Endothelial cell of umbilical vein (primary cell): ENCODE measurements around the gene BPGM. TPM values are rescaled to one million over a fixed set of nuclear protein-coding genes. Genes with fewer than 3 reads are reported as not detected.

ENCODE experiments used
- BruUV-seq: library from RNA; stranded (reverse); fragments of 400-500 nt; replicated peaks from 2 replicates; lab custom pipeline; 2021; lab: Mats Ljungman, UMichigan
- CTCF ChIA-PET: fragments of 300-600, 350-600 bp; sonication (Branson Sonifier 250); formaldehyde crosslinking; loops from one replicate; lab custom pipeline; 2021; ENCODE audit warnings: antibody characterized with exemption, inconsistent platforms; lab: Charles Lee
- POLR2A ChIA-PET: fragments of 300-600, 350-600 bp; sonication (Branson Sonifier 250); formaldehyde crosslinking; loops from one replicate; lab custom pipeline; 2021; ENCODE audit warnings: antibody characterized with exemption, inconsistent platforms; lab: Charles Lee
- DNase-seq: peaks from one replicate; pipeline ENCODE4 v3.0.0-alpha.2; 2011; ENCODE audit warnings: low read depth, low spot score
- FAIRE-seq: peaks from 2 replicates; lab custom pipeline; 2011; peaks lifted over from hg19 to GRCh38; lab: Jason Lieb, UNC
- H2AFZ ChIP-seq: 2 replicates; pipeline ENCODE4 v1.6.0; 2012; ENCODE audit warnings: low read depth, low read length, control low read depth, inconsistent platforms
- H3K27ac ChIP-seq: 2 replicates; pipeline ENCODE4 v1.5.1; 2011; ENCODE audit warnings: low read depth, mild to moderate bottlenecking, control low read depth, low read length, moderate library complexity; ENCODE audit not compliant: insufficient read depth
- H3K27me3 ChIP-seq, 2 experiments: 2 replicates each; pipeline versions ENCODE4 v1.6.0 to v1.6.1; 2011; ENCODE audit warnings: low read length in 2 of 2, mixed read lengths in 1 of 2; ENCODE audit not compliant: control insufficient read depth in 2 of 2, insufficient read depth in 2 of 2
- H3K36me3 ChIP-seq, 2 experiments: 2 replicates in 1 of 2; 3 replicates in 1 of 2; pipeline ENCODE4 v1.5.1; 2011; ENCODE audit warnings: low read length in 2 of 2, mild to moderate bottlenecking in 1 of 2, moderate library complexity in 1 of 2; ENCODE audit not compliant: control insufficient read depth in 2 of 2, insufficient read depth in 2 of 2; ENCODE audit errors: extremely low read depth in 1 of 2
- H3K4me1 ChIP-seq: 3 replicates; pipeline ENCODE4 v1.5.1; 2011; ENCODE audit warnings: mild to moderate bottlenecking, low read length; ENCODE audit not compliant: control insufficient read depth, insufficient read depth; ENCODE audit errors: extremely low read depth
- H3K4me2 ChIP-seq: 2 replicates; pipeline ENCODE4 v1.6.1; 2011; ENCODE audit warnings: low read length, control low read depth, mixed read lengths; ENCODE audit not compliant: insufficient read depth
- H3K4me3 ChIP-seq, 3 experiments: fragments of 200-600 bp in 1 of 3; sonication (generic), shearing (Covaris generic) in 1 of 3; replicated peaks in 1 of 3; 2 replicates each; pipeline ENCODE4 v1.5.1; 2011 to 2016; ENCODE audit warnings: control low read depth in 3 of 3, low read length in 3 of 3, mild to moderate bottlenecking in 2 of 3, inconsistent platforms in 1 of 3, low read depth in 1 of 3, moderate library complexity in 1 of 3; ENCODE audit not compliant: insufficient read depth in 1 of 3
- H3K79me2 ChIP-seq: 2 replicates; pipeline ENCODE4 v1.6.0; 2012; ENCODE audit warnings: low read length, inconsistent platforms; ENCODE audit not compliant: control insufficient read depth, insufficient read depth
- H3K9ac ChIP-seq: replicated peaks from 2 replicates; pipeline ENCODE3; 2011; ENCODE audit warnings: low read length, control low read depth; ENCODE audit not compliant: insufficient read depth; ENCODE audit errors: extremely low read depth
- H3K9me1 ChIP-seq: replicated peaks from 3 replicates; pipeline ENCODE4 v1.6.0; 2011; ENCODE audit warnings: mild to moderate bottlenecking, low read length; ENCODE audit not compliant: control insufficient read depth, insufficient read depth; ENCODE audit errors: extremely low read depth
- H3K9me3 ChIP-seq: replicated peaks from 2 replicates; pipeline ENCODE4 v1.5.1; 2012; ENCODE audit warnings: low read length, inconsistent platforms; ENCODE audit not compliant: control insufficient read depth, insufficient read depth
- H4K20me1 ChIP-seq: replicated peaks from 2 replicates; pipeline ENCODE3; 2011; ENCODE audit warnings: mild to moderate bottlenecking, low read length; ENCODE audit not compliant: control insufficient read depth, insufficient read depth; ENCODE audit errors: extremely low read depth
- GATA2 ChIP-seq: IDR thresholded peaks from 2 replicates; pipeline ENCODE4 v1.7.0; 2011; ENCODE audit warnings: low read depth, mild to moderate bottlenecking, moderate library complexity, mixed read lengths, low read length; ENCODE audit not compliant: insufficient read length, insufficient read depth
- JUN ChIP-seq: IDR thresholded peaks from 2 replicates; pipeline ENCODE4 v1.6.1; 2011; ENCODE audit warnings: borderline replicate concordance, low read depth; ENCODE audit not compliant: insufficient read length, insufficient read depth
- POLR2A ChIP-seq: IDR thresholded peaks from 2 replicates; pipeline ENCODE4 v1.6.1; 2012; ENCODE audit warnings: low read depth, mild to moderate bottlenecking, control low read depth, low read length
- dilution Hi-C: fragments of 300-500 bp; cut with MboI; formaldehyde crosslinking; loops from one replicate; pipeline ENCODE4 v1.15.0; 2019; ENCODE audit warnings: low sequenced_read_pairs; ENCODE audit not compliant: extremely low pct_ligation_motif_present
- intact Hi-C: fragments of 100-400 bp; cut with micrococcal nuclease; formaldehyde crosslinking; loops from one replicate; pipeline ENCODE4 v1.10.0; 2022
- polyA plus RNA-seq, 4 experiments: library from polyadenylated mRNA; depleted of rRNA in 3 of 4; stranded (reverse) in 3 of 4; unstranded in 1 of 4; fragments of >200 nt; gene quantifications; 2 replicates each; pipeline versions ENCODE4 v1.2.1 to v1.2.3, GENCODE V29; 2011 to 2012; ENCODE audit warnings: missing spikeins in 1 of 4
- total RNA-seq: library from RNA; stranded (reverse); gene quantifications from 2 replicates; pipeline ENCODE4 v1.2.3, GENCODE V29; 2021
- TF ChIP-seq, protein P1 (sequence below), 2 donors: IDR thresholded peaks; 1 replicate in 1 of 2; 2 replicates in 1 of 2; pipeline ENCODE4 v1.5.1; 2011; ENCODE audit warnings: low read length in 2 of 2, mild to moderate bottlenecking in 2 of 2, moderate library complexity in 2 of 2, control low read depth in 1 of 2, inconsistent platforms in 1 of 2, low read depth in 1 of 2; ENCODE audit not compliant: insufficient read depth in 1 of 2; ENCODE audit errors: extremely low read depth in 1 of 2

Gene BPGM
- total and polyA plus RNA-seq, 2 donors (not counting 3 experiments of a cell fraction or from before 2014, with no cell fraction given): 24.2 to 28.3 TPM

- Histone ChIP-seq H3K27ac (no peak overlapping the region), H3K9ac (no peak overlapping the region), H2AFZ (peak overlapping the region; percentile 44), H3K36me3 (no peaks in the 10 kb centered on the region), H3K9me1 (no peaks in the 10 kb centered on the region), H3K4me1 (peaks cover 10% of the 10 kb centered on the region), H3K4me3 (no peak overlapping the region), H3K79me2 (no peaks in the 10 kb centered on the region), H4K20me1 (no peaks in the 10 kb centered on the region), H3K9me3 (no peaks in the 10 kb centered on the region), H3K4me2 (peak overlapping the region; percentile 40), H3K27me3 (no peaks in the 10 kb centered on the region)
- dilution Hi-C loops (no loop called here), intact Hi-C loops (loop anchor here (1.0 kb wide), 3 partner anchors 59 to 174 kb away; no protein-coding TSS in a partner anchor)
- BruUV-seq: no TSS peak
- FAIRE-seq (peak; percentile 60), DNase-seq (peak; percentile 80)
- ChIA-PET CTCF (interaction anchor here (0.6 to 5.1 kb wide), 27 partner anchors 8 to 381 kb away, joined by 3 to 101 read pairs (median 3); partner anchors contain the start of genes AGBL3, AKR1B10 and AKR1B15), POLR2A (no interaction called here)
- TF ChIP-seq JUN: no peak
- no peak for TF ChIP-seq POLR2A
- TF ChIP-seq, protein P1, sequence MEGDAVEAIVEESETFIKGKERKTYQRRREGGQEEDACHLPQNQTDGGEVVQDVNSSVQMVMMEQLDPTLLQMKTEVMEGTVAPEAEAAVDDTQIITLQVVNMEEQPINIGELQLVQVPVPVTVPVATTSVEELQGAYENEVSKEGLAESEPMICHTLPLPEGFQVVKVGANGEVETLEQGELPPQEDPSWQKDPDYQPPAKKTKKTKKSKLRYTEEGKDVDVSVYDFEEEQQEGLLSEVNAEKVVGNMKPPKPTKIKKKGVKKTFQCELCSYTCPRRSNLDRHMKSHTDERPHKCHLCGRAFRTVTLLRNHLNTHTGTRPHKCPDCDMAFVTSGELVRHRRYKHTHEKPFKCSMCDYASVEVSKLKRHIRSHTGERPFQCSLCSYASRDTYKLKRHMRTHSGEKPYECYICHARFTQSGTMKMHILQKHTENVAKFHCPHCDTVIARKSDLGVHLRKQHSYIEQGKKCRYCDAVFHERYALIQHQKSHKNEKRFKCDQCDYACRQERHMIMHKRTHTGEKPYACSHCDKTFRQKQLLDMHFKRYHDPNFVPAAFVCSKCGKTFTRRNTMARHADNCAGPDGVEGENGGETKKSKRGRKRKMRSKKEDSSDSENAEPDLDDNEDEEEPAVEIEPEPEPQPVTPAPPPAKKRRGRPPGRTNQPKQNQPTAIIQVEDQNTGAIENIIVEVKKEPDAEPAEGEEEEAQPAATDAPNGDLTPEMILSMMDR (IDR thresholded peaks at IDR 0.05; ENCODE audit: extremely low read depth in 1 of 2, insufficient read depth in 1 of 2, low read depth in 1 of 2, low read length in 2 of 2): peak; percentile 81 to 86
- TF ChIP-seq GATA2: no peak
These were observed 40.4 kb upstream of the BPGM start for GRCh38 chr7:134605978-134606923.
